HFF-Myc (cell line): ENCODE results near the gene HIPK3.
"Not testable (repeated sequence)": the region's sequence is repeated elsewhere in the genome, so short reads cannot be mapped to it uniquely, and the experiment has no call there.

Experiments
- DNase-seq: peaks from one replicate; pipeline ENCODE4 v3.0.0-alpha.2; 2011; ENCODE audit warnings: low read depth; ENCODE audit errors: extremely low read depth
- H3K4me3 ChIP-seq: replicated peaks from 2 replicates; pipeline ENCODE4 v1.5.1; 2011; ENCODE audit warnings: low read depth, mild to moderate bottlenecking, control low read depth, low read length
- CTCF ChIP-seq: IDR thresholded peaks from 2 replicates; pipeline ENCODE4 v1.5.1; 2012; ENCODE audit warnings: mild to moderate bottlenecking, low read depth, low read length, control low read depth; ENCODE audit errors: missing control alignments

The HIPK3 gene

GRCh38 chr11:33290319-33290718 lies 33.1 kb downstream of the HIPK3 start:
- no peak overlapping the region for H3K4me3 ChIP-seq
- DNase-seq, result no peak
- TF ChIP-seq CTCF, result no peak

GRCh38 chr11:33291004-33291777 lies 34.0 kb downstream of the HIPK3 start:
- no peak for DNase-seq
- no peak overlapping the region for H3K4me3 ChIP-seq
- no peak for TF ChIP-seq CTCF

GRCh38 chr11:33292311-33292710 lies 35.1 kb downstream of the HIPK3 start:
- TF ChIP-seq CTCF, result no peak
- no peak for DNase-seq
- no peak overlapping the region for H3K4me3 ChIP-seq

GRCh38 chr11:33294224-33294623 lies 37.0 kb downstream of the HIPK3 start:
- no peak for DNase-seq
- TF ChIP-seq CTCF, result no peak
- no peak overlapping the region for H3K4me3 ChIP-seq

DNA sequence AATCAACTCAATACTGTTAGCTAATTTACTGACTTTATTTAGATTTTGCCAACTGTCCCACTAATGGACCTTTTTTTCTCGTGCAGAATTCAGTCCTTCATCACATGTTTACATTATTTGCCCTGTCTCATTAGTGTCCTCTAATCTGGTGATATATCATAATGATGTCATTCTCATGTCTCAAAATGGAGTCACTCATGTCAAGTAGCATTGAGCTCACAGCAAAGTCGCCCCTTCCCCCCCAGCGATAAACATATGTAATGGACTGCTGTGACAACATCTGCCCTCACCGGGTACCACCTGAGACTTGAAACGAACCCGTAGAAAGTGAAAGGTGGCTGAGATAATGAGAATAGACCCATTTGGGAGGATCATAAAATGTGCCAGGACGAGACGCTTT lies 37.6 kb downstream of the HIPK3 start:
- TF ChIP-seq CTCF, result no peak
- no peak overlapping the region for H3K4me3 ChIP-seq
- DNase-seq, result no peak

DNA sequence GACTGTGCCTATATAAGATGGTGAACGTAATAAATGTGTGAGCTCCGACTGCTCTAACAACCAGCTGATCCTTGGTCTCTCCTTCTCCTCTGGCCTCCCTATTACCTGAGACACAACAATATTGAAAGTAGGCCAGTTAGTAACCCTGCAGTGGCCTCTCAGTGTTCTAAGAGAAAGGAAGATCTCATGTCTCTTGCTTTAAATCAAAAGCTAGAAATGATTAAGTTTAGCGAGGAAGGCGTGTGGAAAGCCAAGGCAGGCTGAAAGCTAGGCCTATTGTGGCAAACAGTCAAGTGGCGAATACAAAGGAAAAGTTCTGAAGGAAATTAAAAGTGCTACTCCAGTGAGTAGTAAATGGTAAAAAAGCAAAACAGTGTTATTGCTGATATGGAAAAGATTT lies 39.5 kb downstream of the HIPK3 start:
- no peak for DNase-seq
- H3K4me3 ChIP-seq, result no peak overlapping the region
- TF ChIP-seq CTCF, result no peak

DNA sequence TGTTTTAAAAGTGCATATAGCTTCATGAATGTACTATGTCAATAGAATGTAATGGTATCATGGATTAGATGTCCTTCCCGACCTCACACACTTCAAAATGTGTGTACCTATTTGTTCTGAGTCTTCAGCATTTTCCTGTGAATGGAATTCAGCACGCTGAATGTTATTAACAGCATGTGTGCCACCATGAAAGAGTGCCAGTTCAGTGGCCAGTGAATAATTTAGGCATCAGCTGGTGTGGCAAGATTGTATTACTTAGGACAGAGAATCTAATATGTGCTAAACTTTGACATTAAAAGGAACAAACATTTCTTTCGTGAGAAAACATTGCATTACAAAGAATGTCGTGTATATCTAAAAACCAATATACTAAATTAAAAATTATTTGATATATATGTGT lies 46.4 kb downstream of the HIPK3 start:
- DNase-seq, result no peak
- no peak overlapping the region for H3K4me3 ChIP-seq
- no peak for TF ChIP-seq CTCF

- not testable (repeated sequence) for H3K4me3 ChIP-seq, DNase-seq
Measured at GRCh38 chr11:33306821-33307220, 49.6 kb downstream of the HIPK3 start.
